Fibroblast of skin of right biceps (primary cell): ENCODE measurements around the gene KIF1A.
"Not testable (repeated sequence)": the region's sequence is repeated elsewhere in the genome, so short reads cannot be mapped to it uniquely, and the experiment has no call there.

ENCODE experiments used
- DNase-seq: peaks from one replicate; pipeline ENCODE4 v3.0.0-alpha.2; 2013

Gene KIF1A

GRCh38 chr2:240786355-240786841 lies 33.6 kb downstream of the KIF1A start:
- no peak for DNase-seq

- no peak for DNase-seq
Measured at GRCh38 chr2:240785424-240786335, 34.3 kb downstream of the KIF1A start.

- DNase-seq, result no peak
Measured at GRCh38 chr2:240784629-240785423, 35.2 kb downstream of the KIF1A start.

DNA sequence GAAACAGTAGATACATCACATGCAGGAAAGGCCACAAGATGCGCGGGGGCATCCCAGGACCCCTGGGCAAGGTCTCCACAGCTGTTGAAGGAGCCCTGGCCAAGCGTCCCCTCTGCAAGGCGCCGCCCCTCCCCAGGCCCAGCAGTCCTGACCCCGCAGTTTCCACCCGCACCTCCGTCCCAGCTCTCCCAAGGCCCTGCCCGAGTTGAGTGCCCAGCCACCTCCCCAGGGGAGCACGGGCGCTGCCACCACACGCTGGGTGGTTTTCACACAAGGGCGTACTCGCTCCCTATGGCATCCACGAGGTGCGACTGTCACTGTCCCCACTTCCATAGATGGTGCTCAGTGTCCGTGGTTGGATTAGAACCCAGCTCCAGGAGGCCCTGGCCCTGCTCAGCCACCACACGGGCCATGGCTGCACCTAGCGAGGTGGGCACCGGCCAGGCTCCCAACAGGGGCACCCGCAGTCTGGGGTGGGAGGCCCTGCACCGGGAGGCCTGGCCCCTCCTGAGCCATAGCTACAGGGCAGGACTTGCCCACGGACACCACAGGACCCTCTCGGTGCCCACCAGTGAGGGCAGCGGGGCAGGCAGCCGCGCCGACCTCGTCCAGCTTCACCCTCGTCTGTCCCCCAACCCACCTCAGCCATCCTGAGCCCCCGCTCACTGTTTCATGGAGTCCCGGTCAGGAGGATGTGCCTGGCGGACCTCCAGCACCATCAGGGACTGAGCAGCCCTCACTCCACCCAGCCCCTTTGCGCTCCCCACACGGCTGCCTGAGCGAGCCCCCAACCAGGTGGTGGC lies 36.0 kb downstream of the KIF1A start:
- DNase-seq, result no peak

GRCh38 chr2:240782886-240783818 lies 36.9 kb downstream of the KIF1A start:
- DNase-seq, result no peak

GRCh38 chr2:240782221-240782885 lies 37.7 kb downstream of the KIF1A start:
- no peak for DNase-seq

- no peak for DNase-seq
Measured at GRCh38 chr2:240781471-240782220, 38.4 kb downstream of the KIF1A start.

- DNase-seq, result no peak
Measured at GRCh38 chr2:240780023-240780700, 39.9 kb downstream of the KIF1A start.

- DNase-seq, result not testable (repeated sequence)
Measured at GRCh38 chr2:240779250-240779832, 40.7 kb downstream of the KIF1A start.

DNA sequence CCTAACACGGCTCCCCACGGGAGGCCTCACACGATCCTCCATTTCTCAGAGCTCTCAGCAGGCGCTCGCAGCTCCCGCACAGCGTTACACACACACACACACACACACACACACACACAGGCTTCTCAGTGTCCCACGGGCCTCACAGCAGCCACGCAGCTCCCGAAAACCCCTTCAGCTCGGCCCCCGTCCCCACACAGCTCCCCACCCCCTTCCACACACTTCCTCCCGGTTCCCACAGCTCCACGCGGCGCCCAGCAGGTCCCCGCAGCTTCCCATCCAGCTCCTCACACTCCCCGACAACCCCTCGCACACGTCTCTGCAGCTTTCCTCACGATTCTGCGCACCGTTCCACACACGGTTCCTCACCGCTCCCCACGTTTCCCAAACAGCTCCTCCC lies 41.6 kb downstream of the KIF1A start:
- no peak for DNase-seq

- no peak for DNase-seq
Measured at GRCh38 chr2:240777456-240778212, 42.4 kb downstream of the KIF1A start.

GRCh38 chr2:240775905-240776304 lies 44.1 kb downstream of the KIF1A start:
- DNase-seq, result no peak

DNA sequence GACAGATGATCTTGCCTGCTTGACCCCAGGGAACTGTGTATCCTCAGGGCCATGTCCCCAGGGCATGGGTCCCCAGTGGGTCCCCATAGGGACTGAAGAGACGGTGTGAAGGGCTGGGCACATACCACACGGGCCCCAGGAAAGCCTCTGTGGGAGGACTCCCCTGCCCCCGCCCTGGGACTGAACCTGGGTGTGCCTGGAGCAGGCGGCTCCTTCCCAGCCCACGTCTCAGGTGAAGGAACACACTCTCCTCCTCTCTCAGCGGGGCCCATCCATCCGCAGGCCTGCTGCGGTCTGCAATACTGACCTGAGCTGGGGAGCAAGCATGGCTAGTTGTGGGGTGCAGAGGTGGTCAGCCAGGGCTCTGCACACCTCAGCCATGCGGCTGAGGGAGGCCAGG lies 45.2 kb downstream of the KIF1A start:
- DNase-seq, result no peak

DNA sequence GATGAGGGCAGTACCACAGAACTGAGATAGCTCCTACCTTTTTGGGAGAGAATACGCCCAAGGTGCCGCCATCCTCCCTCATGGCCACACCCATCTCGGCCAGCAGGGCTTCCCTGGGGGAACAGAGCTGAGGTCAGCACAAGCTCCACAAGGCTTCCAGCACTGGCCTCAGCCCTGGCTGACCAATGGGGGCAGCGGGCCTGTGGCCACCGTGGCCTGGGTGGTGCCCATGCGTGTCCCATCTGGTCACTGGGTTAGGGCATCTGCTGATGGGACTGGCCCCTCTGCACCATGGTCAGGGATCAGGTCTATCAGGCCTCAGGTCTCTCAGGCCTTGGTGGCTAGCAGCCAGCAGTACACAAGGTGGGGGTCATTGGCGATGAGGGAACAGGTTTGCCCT lies 50.9 kb downstream of the KIF1A start:
- no peak for DNase-seq

DNA sequence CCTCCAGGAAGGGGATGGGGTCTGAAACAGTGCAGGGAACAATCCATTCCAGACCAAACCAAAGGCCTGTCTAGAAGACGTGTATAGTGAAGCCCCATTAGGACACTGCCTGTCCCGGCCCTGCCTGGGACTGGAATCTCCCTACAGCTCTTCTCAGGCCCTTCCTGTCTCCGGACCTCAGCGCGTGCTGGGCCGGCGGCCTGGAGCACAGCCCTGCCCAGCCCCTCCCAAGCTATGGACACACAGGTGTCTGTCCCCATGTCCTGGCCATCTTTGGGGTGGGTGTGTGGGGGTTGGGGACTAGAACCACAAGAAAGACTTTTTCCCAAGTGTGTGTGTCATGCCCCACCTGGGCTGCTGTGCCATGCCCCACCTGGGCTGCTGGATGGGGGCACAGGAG lies 51.8 kb downstream of the KIF1A start:
- no peak for DNase-seq

DNA sequence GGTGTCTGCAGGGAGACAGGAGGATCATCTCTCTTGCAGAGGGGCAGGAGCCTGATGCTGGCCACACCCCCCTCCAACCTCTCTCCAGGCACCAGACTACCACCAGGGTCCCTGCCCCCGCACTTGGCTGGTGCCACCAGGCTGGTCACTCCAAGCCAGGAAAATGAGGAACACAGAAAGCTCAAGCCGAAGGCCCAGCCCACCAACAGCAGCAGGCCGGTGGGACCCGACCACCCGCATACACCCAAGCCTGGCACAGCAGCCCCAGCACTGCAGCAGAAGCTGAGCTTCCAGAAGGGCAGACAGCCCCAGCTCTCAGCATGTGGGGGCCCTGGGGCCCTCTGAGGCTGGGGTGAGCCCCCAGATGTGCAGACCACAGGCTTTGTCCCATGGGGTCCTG lies 52.7 kb downstream of the KIF1A start:
- DNase-seq, result no peak

DNA sequence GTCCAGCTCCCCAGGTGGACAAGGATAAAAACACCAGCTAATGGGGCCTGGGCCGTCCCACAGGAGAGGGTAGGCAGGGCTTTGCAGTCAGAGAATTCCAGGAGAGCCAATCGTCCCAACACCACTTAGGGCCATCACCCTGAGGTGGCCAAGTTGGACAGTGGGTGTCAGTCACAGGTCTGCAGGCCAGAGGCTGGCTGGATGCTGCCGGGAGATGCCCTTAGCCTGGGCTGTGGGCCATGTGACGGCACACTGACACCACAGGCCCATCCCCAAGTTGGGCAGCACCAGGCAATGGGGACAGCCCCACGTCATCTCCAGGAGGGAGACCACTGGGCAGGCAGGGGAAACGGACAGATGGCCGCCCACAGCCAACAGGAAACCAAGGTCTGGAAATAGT lies 53.9 kb downstream of the KIF1A start:
- DNase-seq, result no peak

DNA sequence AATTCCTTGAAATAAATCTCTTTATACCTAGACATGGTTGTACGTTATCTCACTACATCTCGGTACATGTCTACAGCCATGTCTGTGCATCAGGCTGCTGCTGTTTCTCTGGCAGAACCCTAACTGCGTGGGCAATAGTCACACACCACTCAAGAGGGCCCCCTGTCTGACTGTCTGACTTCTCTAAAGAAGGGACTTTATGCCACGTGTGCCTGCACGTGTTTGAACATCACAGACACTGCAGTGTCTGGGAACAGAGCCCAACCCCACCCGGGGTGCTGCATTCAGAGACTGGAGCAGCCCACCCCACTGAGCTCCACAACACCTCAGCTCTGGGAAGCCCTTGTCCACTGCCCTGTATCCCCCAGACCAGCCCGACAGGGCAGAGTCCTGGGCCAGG lies 55.0 kb downstream of the KIF1A start:
- DNase-seq, result no peak

DNA sequence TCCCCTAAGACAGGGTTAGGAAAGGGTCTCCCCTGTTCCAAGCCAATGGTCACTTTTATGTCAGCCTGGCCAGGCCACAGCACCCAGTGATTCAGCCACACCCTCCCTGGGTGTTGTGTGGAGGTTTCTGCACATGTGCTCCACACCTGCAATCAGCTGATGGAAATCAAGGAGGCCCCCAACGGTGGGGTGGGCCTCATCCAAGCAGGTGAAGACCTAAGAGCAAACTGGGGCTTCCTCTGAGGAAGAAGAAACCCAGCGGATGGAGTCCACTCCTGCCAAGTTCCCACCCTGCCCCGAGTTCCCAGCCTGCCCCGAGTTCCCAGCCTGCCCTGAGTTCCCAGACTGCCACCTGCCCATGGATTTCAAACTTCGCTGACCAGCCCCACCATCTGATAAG lies 55.4 kb downstream of the KIF1A start:
- no peak for DNase-seq
